Activated CD4-positive, alpha-beta T cell treated with anti-CD3 and anti-CD28 coated beads for 36 hours (primary cell): ENCODE data around the gene CFAP65. TPM values are rescaled to one million over a fixed set of nuclear protein-coding genes. Genes with fewer than 3 reads are reported as not detected.
A peak's percentile ranks its signal among the peaks of the same experiment; 100 is the strongest.

ENCODE experiments used
- ATAC-seq: fragments of 200-7000 bp; cut with Tn5 transposase; one replicate; pipeline ENCODE4 v1.10.0; 2021; ENCODE audit warnings: mild to moderate bottlenecking, moderate library complexity
- CTCF ChIA-PET: fragments of 350-600 bp; sonication (Branson Sonifier 250); formaldehyde crosslinking; loops from one replicate; lab custom pipeline; 2021; ENCODE audit warnings: antibody characterized with exemption; lab: Charles Lee
- POLR2A ChIA-PET: fragments of 350-600 bp; sonication (Branson Sonifier 250); formaldehyde crosslinking; loops from one replicate; lab custom pipeline; 2021; ENCODE audit warnings: antibody characterized with exemption, inconsistent platforms; lab: Charles Lee
- DNase-seq: peaks from one replicate; pipeline ENCODE4 v3.0.0-alpha.2; 2020
- H3K27ac Mint-ChIP-seq: one replicate; pipeline ENCODE4 v1.8.0; 2021; ENCODE audit warnings: mixed read lengths
- H3K27me3 Mint-ChIP-seq: one replicate; pipeline ENCODE4 v1.8.0; 2021; ENCODE audit warnings: mixed read lengths
- H3K36me3 Mint-ChIP-seq: one replicate; pipeline ENCODE4 v1.8.0; 2021; ENCODE audit warnings: low read depth, mixed read lengths
- H3K4me1 Mint-ChIP-seq: one replicate; pipeline ENCODE4 v1.8.0; 2021; ENCODE audit warnings: mixed read lengths
- H3K4me3 Mint-ChIP-seq: one replicate; pipeline ENCODE4 v1.8.0; 2021; ENCODE audit warnings: mild to moderate bottlenecking, moderate library complexity, mixed read lengths
- H3K9me3 Mint-ChIP-seq: one replicate; pipeline ENCODE4 v1.8.0; 2021; ENCODE audit warnings: low read depth, mixed read lengths
- intact Hi-C, 2 experiments: fragments of 100-400 bp; cut with DNase I in 1 of 2; cut with micrococcal nuclease in 1 of 2; formaldehyde crosslinking; loops; one replicate each; pipeline versions ENCODE4 v1.14.2 to v1.15.1; 2022 to 2024; cut with DNase I, micrococcal nuclease
- total RNA-seq, 2 experiments: library from RNA; stranded (reverse); gene quantifications; one replicate each; pipeline ENCODE4 v1.2.3, GENCODE V29; 2021

The CFAP65 gene
- total RNA-seq, 2 experiments from 2014 or later = not detected

GRCh38 chr2:218961651-218962570 lies 79.4 kb downstream of the CFAP65 start:
- H3K4me3 Mint-ChIP-seq = no peak overlapping the region
- peaks cover 11% of the 10 kb centered on the region for H3K4me1 Mint-ChIP-seq
- peaks cover 70% of the 10 kb centered on the region for H3K27me3 Mint-ChIP-seq
- peak; percentile 51 for DNase-seq
- H3K9me3 Mint-ChIP-seq = no peaks in the 10 kb centered on the region
- no peak overlapping the region for H3K27ac Mint-ChIP-seq
- ATAC-seq = no peak
- intact Hi-C loops = loop anchor here in 1 of 2 experiments (2.0 to 5.0 kb wide), 2 partner anchors 35 to 345 kb away; partner anchors contain the start of gene PTPRN
- no peaks in the 10 kb centered on the region for H3K36me3 Mint-ChIP-seq
- CTCF ChIA-PET = interaction anchor here (0.6 to 1.8 kb wide), 6 partner anchors 14 to 96 kb away, joined by 3 to 8 read pairs (median 4); no protein-coding TSS in a partner anchor
- POLR2A ChIA-PET = interaction anchor here (0.6 kb wide), 1 partner anchor 93 kb away, joined by 3 read pairs; no protein-coding TSS in a partner anchor

GRCh38 chr2:218961229-218961628 lies 80.1 kb downstream of the CFAP65 start:
- H3K27ac Mint-ChIP-seq = no peak overlapping the region
- intact Hi-C loops = loop anchor here in 1 of 2 experiments (5.0 kb wide), 1 partner anchor 346 kb away; the partner anchor contains the start of gene PTPRN
- H3K4me3 Mint-ChIP-seq = no peak overlapping the region
- CTCF ChIA-PET = interaction anchor here (0.8 to 1.8 kb wide), 3 partner anchors 14 to 96 kb away, joined by 3 to 8 read pairs (median 4); no protein-coding TSS in a partner anchor
- H3K36me3 Mint-ChIP-seq = no peaks in the 10 kb centered on the region
- peaks cover 71% of the 10 kb centered on the region for H3K27me3 Mint-ChIP-seq
- POLR2A ChIA-PET = no interaction called here
- no peaks in the 10 kb centered on the region for H3K9me3 Mint-ChIP-seq
- peaks cover 11% of the 10 kb centered on the region for H3K4me1 Mint-ChIP-seq
- DNase-seq = no peak
- ATAC-seq = no peak

GRCh38 chr2:218960309-218961165 lies 80.8 kb downstream of the CFAP65 start:
- intact Hi-C loops = loop anchor here in 1 of 2 experiments (5.0 kb wide), 1 partner anchor 347 kb away; the partner anchor contains the start of gene PTPRN
- H3K4me3 Mint-ChIP-seq = no peak overlapping the region
- CTCF ChIA-PET = interaction anchor here (1.7 to 1.8 kb wide), 2 partner anchors 15 to 19 kb away, joined by 4 to 8 read pairs; no protein-coding TSS in a partner anchor

GRCh38 chr2:218959761-218960308 lies 81.5 kb downstream of the CFAP65 start:
- Mint-ChIP-seq H3K27me3 (peaks cover 73% of the 10 kb centered on the region), H3K36me3 (no peaks in the 10 kb centered on the region), H3K4me3 (no peak overlapping the region), H3K9me3 (no peaks in the 10 kb centered on the region), H3K27ac (no peak overlapping the region), H3K4me1 (peaks cover 11% of the 10 kb centered on the region)
- CTCF ChIA-PET = interaction anchor here (0.8 to 3.3 kb wide), 4 partner anchors 20 to 61 kb away, joined by 3 to 17 read pairs (median 6); no protein-coding TSS in a partner anchor
- no peak for DNase-seq
- POLR2A ChIA-PET = no interaction called here
- intact Hi-C loops = loop anchor here (1.0 to 5.0 kb wide), 5 partner anchors 20 to 347 kb away; partner anchors contain the start of gene PTPRN (in 1 of the 2)
- ATAC-seq = no peak

More at GRCh38 chr2:218960309-218961165, 80.8 kb downstream of the CFAP65 start:
- Mint-ChIP-seq H3K36me3 (no peaks in the 10 kb centered on the region), H3K9me3 (no peaks in the 10 kb centered on the region), H3K4me1 (peaks cover 11% of the 10 kb centered on the region), H3K27me3 (peaks cover 70% of the 10 kb centered on the region), H3K27ac (no peak overlapping the region)
- DNase-seq (no peak), ATAC-seq (no peak)
- POLR2A ChIA-PET = no interaction called here

- H3K27me3 Mint-ChIP-seq = peaks cover 68% of the 10 kb centered on the region
- peaks cover 11% of the 10 kb centered on the region for H3K4me1 Mint-ChIP-seq
- intact Hi-C loops = loop anchor here (1.0 to 5.0 kb wide), 4 partner anchors 21 to 87 kb away; no protein-coding TSS in a partner anchor
- peak; percentile 98 for ATAC-seq
- no peak within 1 kb of the TSS for H3K27ac Mint-ChIP-seq
- H3K4me3 Mint-ChIP-seq = peak within 1 kb of the TSS; percentile 43
- ChIA-PET CTCF (interaction anchor here (0.8 to 3.3 kb wide), 5 partner anchors 9 to 84 kb away, joined by 3 to 17 read pairs (median 4); no protein-coding TSS in a partner anchor), POLR2A (interaction anchor here (0.6 kb wide), 1 partner anchor 50 kb away, joined by 3 read pairs; no protein-coding TSS in a partner anchor)
- H3K9me3 Mint-ChIP-seq = no peaks in the 10 kb centered on the region
- H3K36me3 Mint-ChIP-seq = no peaks in the 10 kb centered on the region
- DNase-seq = peak; percentile 89
Observed at GRCh38 chr2:218959141-218959731, 82.1 kb downstream of the CFAP65 start, which contains the start of gene CDK5R2. TSS of gene CDK5R2 (plus strand) at chr2:218959666. CDS start at chr2:218959821, 155 bp downstream.

- intact Hi-C loops = loop anchor here in 1 of 2 experiments (5.0 kb wide), 2 partner anchors 56 to 86 kb away; no protein-coding TSS in a partner anchor
- ChIA-PET POLR2A (no interaction called here), CTCF (interaction anchor here (0.9 to 3.3 kb wide), 4 partner anchors 8 to 83 kb away, joined by 3 to 17 read pairs (median 6); no protein-coding TSS in a partner anchor)
- Mint-ChIP-seq H3K9me3 (no peaks in the 10 kb centered on the region), H3K27ac (no peak overlapping the region), H3K27me3 (peaks cover 61% of the 10 kb centered on the region), H3K4me3 (no peak overlapping the region), H3K4me1 (peaks cover 11% of the 10 kb centered on the region), H3K36me3 (no peaks in the 10 kb centered on the region)
- DNase-seq (no peak), ATAC-seq (no peak)
Observed at GRCh38 chr2:218958276-218958675, 83.0 kb downstream of the CFAP65 start.

- DNase-seq (no peak), ATAC-seq (no peak)
- H3K27ac Mint-ChIP-seq = no peak overlapping the region
- ChIA-PET POLR2A (no interaction called here), CTCF (interaction anchor here (0.6 to 3.3 kb wide), 6 partner anchors 22 to 82 kb away, joined by 3 to 17 read pairs (median 4); no protein-coding TSS in a partner anchor)
- peaks cover 57% of the 10 kb centered on the region for H3K27me3 Mint-ChIP-seq
- H3K4me3 Mint-ChIP-seq = no peak overlapping the region
- H3K9me3 Mint-ChIP-seq = no peaks in the 10 kb centered on the region
- intact Hi-C loops = loop anchor here in 1 of 2 experiments (5.0 kb wide), 2 partner anchors 55 to 85 kb away; no protein-coding TSS in a partner anchor
- peaks cover 11% of the 10 kb centered on the region for H3K4me1 Mint-ChIP-seq
- H3K36me3 Mint-ChIP-seq = no peaks in the 10 kb centered on the region
Observed at GRCh38 chr2:218957671-218958070, 83.6 kb downstream of the CFAP65 start.

GRCh38 chr2:218956039-218956438 lies 85.3 kb downstream of the CFAP65 start:
- Mint-ChIP-seq H3K27me3 (peaks cover 51% of the 10 kb centered on the region), H3K27ac (no peak overlapping the region), H3K4me3 (no peak overlapping the region), H3K4me1 (peaks cover 7% of the 10 kb centered on the region), H3K9me3 (no peaks in the 10 kb centered on the region), H3K36me3 (no peaks in the 10 kb centered on the region)
- POLR2A ChIA-PET = no interaction called here
- intact Hi-C loops = loop anchor here in 1 of 2 experiments (5.0 kb wide), 2 partner anchors 54 to 84 kb away; no protein-coding TSS in a partner anchor
- no peak for ATAC-seq
- no peak for DNase-seq
- CTCF ChIA-PET = no interaction called here

- Mint-ChIP-seq H3K9me3 (no peaks in the 10 kb centered on the region), H3K36me3 (no peaks in the 10 kb centered on the region), H3K4me1 (peaks cover 2% of the 10 kb centered on the region), H3K4me3 (no peak overlapping the region), H3K27me3 (peaks cover 52% of the 10 kb centered on the region), H3K27ac (no peak overlapping the region)
- intact Hi-C loops = loop anchor here in 1 of 2 experiments (5.0 kb wide), 2 partner anchors 52 to 82 kb away; no protein-coding TSS in a partner anchor
- ChIA-PET CTCF (no interaction called here), POLR2A (no interaction called here)
- no peak for ATAC-seq
- no peak for DNase-seq
Observed at GRCh38 chr2:218954541-218955300, 86.6 kb downstream of the CFAP65 start.
